ENCODE results near the gene CEACAM21.

- no peak for TF ChIP-seq CTCF (IDR thresholded peaks at IDR 0.05)
- TF ChIP-seq POLR2A (IDR thresholded peaks at IDR 0.05), result no peak
Observed at GRCh38 chr19:41607668-41608067, 31.7 kb downstream of the CEACAM21 start.

Data from testis (tissue), 2 donors.